ENCODE measurements around the gene HBE1.

The HBE1 gene

DNA sequence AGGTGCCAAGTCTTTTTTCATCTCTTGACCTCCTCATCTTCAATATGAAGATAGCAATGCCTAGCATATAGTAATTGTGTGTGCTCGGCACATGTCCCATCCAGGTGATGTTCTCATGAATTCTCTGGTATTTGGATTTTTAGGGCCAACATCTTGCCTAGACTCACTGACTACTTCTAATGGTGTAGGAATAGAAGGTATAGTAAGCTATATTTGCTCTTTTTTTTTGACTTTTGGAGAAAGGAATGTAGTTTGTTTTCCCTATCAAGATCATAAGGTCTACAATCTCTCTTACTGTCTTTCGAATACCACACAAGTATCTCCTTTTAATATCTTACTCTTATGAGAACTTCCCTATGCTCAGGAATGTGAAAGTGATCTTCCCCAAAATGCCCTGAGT lies 38.6 kb downstream of the HBE1 start:
- H2BK15ac ChIP-seq (replicated peaks; ENCODE audit: low read depth) = no peak overlapping the region
- H4K8ac ChIP-seq (ENCODE audit: low read depth, low read length) = no peak overlapping the region
- no peak overlapping the region for H3K56ac ChIP-seq (ENCODE audit: low read length)
- H3K18ac ChIP-seq (ENCODE audit: low read length) = no peak overlapping the region
- H3K9ac ChIP-seq (ENCODE audit: low read length) = no peak overlapping the region
- no peak overlapping the region for H4K5ac ChIP-seq (ENCODE audit: low read length)
- H2BK120ac ChIP-seq (ENCODE audit: low read depth, low read length) = no peak overlapping the region
- no peak for DNase-seq
- H2BK5ac ChIP-seq (ENCODE audit: low read length) = no peak overlapping the region
- H3K4me2 ChIP-seq (ENCODE audit: low read length) = no peak overlapping the region
- no peaks in the 10 kb centered on the region for H3K79me2 ChIP-seq (ENCODE audit: control insufficient read depth, insufficient read depth, low read length)
- H3K4me1 ChIP-seq (ENCODE audit: control insufficient read depth, low read depth, low read length) = no peaks in the 10 kb centered on the region
- WGBS (ENCODE audit: extremely low coverage, insufficient coverage, low lambda C conversion rate) = no CpG with 5 or more reads among the region's 2 CpGs
- no peak overlapping the region for H2AK5ac ChIP-seq (ENCODE audit: low read length)
- no peak overlapping the region for H3K4me3 ChIP-seq (ENCODE audit: low read length)
- no peak overlapping the region for H3K23ac ChIP-seq (ENCODE audit: low read length)
- H3K27me3 ChIP-seq (ENCODE audit: insufficient read depth, low read length, poor library complexity) = no peaks in the 10 kb centered on the region
- H3K79me1 ChIP-seq (ENCODE audit: low read length) = no peaks in the 10 kb centered on the region
- no peaks in the 10 kb centered on the region for H3K36me3 ChIP-seq (ENCODE audit: control insufficient read depth, insufficient read depth, low read length)
- no peak overlapping the region for H3K4ac ChIP-seq (ENCODE audit: low read depth, low read length)
- H3K27ac ChIP-seq (ENCODE audit: low read depth, low read length) = no peak overlapping the region

- no peak overlapping the region for H3K9ac ChIP-seq (ENCODE audit: low read length)
- H3K4ac ChIP-seq (ENCODE audit: low read depth, low read length) = no peak overlapping the region
- 100% methylated on average over 1 of the region's 1 CpG for WGBS (ENCODE audit: extremely low coverage, insufficient coverage, low lambda C conversion rate)
- H2BK120ac ChIP-seq (ENCODE audit: low read depth, low read length) = no peak overlapping the region
- H3K27me3 ChIP-seq (ENCODE audit: insufficient read depth, low read length, poor library complexity) = no peaks in the 10 kb centered on the region
- H3K23ac ChIP-seq (ENCODE audit: low read length) = no peak overlapping the region
- H4K5ac ChIP-seq (ENCODE audit: low read length) = no peak overlapping the region
- H2BK15ac ChIP-seq (replicated peaks; ENCODE audit: low read depth) = no peak overlapping the region
- no peaks in the 10 kb centered on the region for H3K4me1 ChIP-seq (ENCODE audit: control insufficient read depth, low read depth, low read length)
- H3K4me3 ChIP-seq (ENCODE audit: low read length) = no peak overlapping the region
- no peak overlapping the region for H2BK5ac ChIP-seq (ENCODE audit: low read length)
- no peaks in the 10 kb centered on the region for H3K36me3 ChIP-seq (ENCODE audit: control insufficient read depth, insufficient read depth, low read length)
- H2AK5ac ChIP-seq (ENCODE audit: low read length) = no peak overlapping the region
- no peak overlapping the region for H3K27ac ChIP-seq (ENCODE audit: low read depth, low read length)
- no peak for DNase-seq
- H4K8ac ChIP-seq (ENCODE audit: low read depth, low read length) = no peak overlapping the region
- H3K18ac ChIP-seq (ENCODE audit: low read length) = no peak overlapping the region
- H3K4me2 ChIP-seq (ENCODE audit: low read length) = no peak overlapping the region
- no peaks in the 10 kb centered on the region for H3K79me1 ChIP-seq (ENCODE audit: low read length)
- H3K79me2 ChIP-seq (ENCODE audit: control insufficient read depth, insufficient read depth, low read length) = no peaks in the 10 kb centered on the region
- no peak overlapping the region for H3K56ac ChIP-seq (ENCODE audit: low read length)
Measured at GRCh38 chr11:5230266-5230665, 39.5 kb downstream of the HBE1 start.

- Histone ChIP-seq H2AK5ac (ENCODE audit: low read length) (no peak overlapping the region), H3K4me3 (ENCODE audit: low read length) (no peak overlapping the region), H3K27me3 (ENCODE audit: insufficient read depth, low read length, poor library complexity) (no peaks in the 10 kb centered on the region), H3K4ac (ENCODE audit: low read depth, low read length) (no peak overlapping the region), H3K36me3 (ENCODE audit: control insufficient read depth, insufficient read depth, low read length) (no peaks in the 10 kb centered on the region), H2BK5ac (ENCODE audit: low read length) (no peak overlapping the region), H3K18ac (ENCODE audit: low read length) (no peak overlapping the region), H3K56ac (ENCODE audit: low read length) (no peak overlapping the region), H4K8ac (ENCODE audit: low read depth, low read length) (no peak overlapping the region), H3K4me2 (ENCODE audit: low read length) (no peak overlapping the region), H3K79me1 (ENCODE audit: low read length) (no peaks in the 10 kb centered on the region), H3K9ac (ENCODE audit: low read length) (no peak overlapping the region), H3K79me2 (ENCODE audit: control insufficient read depth, insufficient read depth, low read length) (no peaks in the 10 kb centered on the region), H3K27ac (ENCODE audit: low read depth, low read length) (no peak overlapping the region), H3K4me1 (ENCODE audit: control insufficient read depth, low read depth, low read length) (no peaks in the 10 kb centered on the region), H2BK120ac (ENCODE audit: low read depth, low read length) (no peak overlapping the region), H3K23ac (ENCODE audit: low read length) (no peak overlapping the region), H2BK15ac (replicated peaks; ENCODE audit: low read depth) (no peak overlapping the region), H4K5ac (ENCODE audit: low read length) (no peak overlapping the region)
- no CpG with 5 or more reads among the region's 2 CpGs for WGBS (ENCODE audit: extremely low coverage, insufficient coverage, low lambda C conversion rate)
- DNase-seq = no peak
Measured at GRCh38 chr11:5229796-5230195, 39.9 kb downstream of the HBE1 start.

DNA sequence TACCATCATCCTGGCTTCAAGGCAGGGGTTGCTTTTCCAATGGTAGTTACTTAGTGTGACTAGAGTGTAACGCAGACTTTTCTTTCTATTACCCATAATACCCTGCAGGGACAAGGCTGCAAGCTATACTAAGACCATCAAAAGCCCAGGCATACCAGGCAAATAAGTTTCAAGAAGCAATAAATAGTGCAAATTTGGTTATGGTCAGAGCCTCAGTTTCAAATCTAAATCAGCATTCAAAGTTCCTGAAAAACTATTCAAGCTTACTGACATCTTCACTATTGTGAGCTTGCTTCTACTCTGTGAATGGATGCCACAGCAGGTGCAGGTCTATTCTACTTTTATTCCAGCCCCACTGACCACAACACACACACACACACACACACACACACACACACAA lies 40.4 kb downstream of the HBE1 start:
- no peak overlapping the region for H3K4ac ChIP-seq (ENCODE audit: low read depth, low read length)
- no peaks in the 10 kb centered on the region for H3K36me3 ChIP-seq (ENCODE audit: control insufficient read depth, insufficient read depth, low read length)
- H3K4me2 ChIP-seq (ENCODE audit: low read length) = no peak overlapping the region
- no peaks in the 10 kb centered on the region for H3K79me2 ChIP-seq (ENCODE audit: control insufficient read depth, insufficient read depth, low read length)
- no peak overlapping the region for H3K27ac ChIP-seq (ENCODE audit: low read depth, low read length)
- no peak overlapping the region for H3K56ac ChIP-seq (ENCODE audit: low read length)
- no peaks in the 10 kb centered on the region for H3K79me1 ChIP-seq (ENCODE audit: low read length)
- no peak overlapping the region for H2BK15ac ChIP-seq (replicated peaks; ENCODE audit: low read depth)
- H2AK5ac ChIP-seq (ENCODE audit: low read length) = no peak overlapping the region
- H4K5ac ChIP-seq (ENCODE audit: low read length) = no peak overlapping the region
- H3K27me3 ChIP-seq (ENCODE audit: insufficient read depth, low read length, poor library complexity) = no peaks in the 10 kb centered on the region
- no CpG with 5 or more reads among the region's 1 CpG for WGBS (ENCODE audit: extremely low coverage, insufficient coverage, low lambda C conversion rate)
- no peak for DNase-seq
- H3K4me3 ChIP-seq (ENCODE audit: low read length) = no peak overlapping the region
- H4K8ac ChIP-seq (ENCODE audit: low read depth, low read length) = no peak overlapping the region
- H3K4me1 ChIP-seq (ENCODE audit: control insufficient read depth, low read depth, low read length) = no peaks in the 10 kb centered on the region
- no peak overlapping the region for H3K23ac ChIP-seq (ENCODE audit: low read length)
- H2BK5ac ChIP-seq (ENCODE audit: low read length) = no peak overlapping the region
- H2BK120ac ChIP-seq (ENCODE audit: low read depth, low read length) = no peak overlapping the region
- H3K9ac ChIP-seq (ENCODE audit: low read length) = no peak overlapping the region
- no peak overlapping the region for H3K18ac ChIP-seq (ENCODE audit: low read length)

- Histone ChIP-seq H3K4me3 (ENCODE audit: low read length) (no peak overlapping the region), H2BK15ac (replicated peaks; ENCODE audit: low read depth) (no peak overlapping the region), H3K27ac (ENCODE audit: low read depth, low read length) (no peak overlapping the region), H3K56ac (ENCODE audit: low read length) (no peak overlapping the region), H4K5ac (ENCODE audit: low read length) (no peak overlapping the region), H4K8ac (ENCODE audit: low read depth, low read length) (no peak overlapping the region), H2AK5ac (ENCODE audit: low read length) (no peak overlapping the region), H3K4ac (ENCODE audit: low read depth, low read length) (no peak overlapping the region), H3K36me3 (ENCODE audit: control insufficient read depth, insufficient read depth, low read length) (no peaks in the 10 kb centered on the region), H3K79me2 (ENCODE audit: control insufficient read depth, insufficient read depth, low read length) (no peaks in the 10 kb centered on the region), H2BK5ac (ENCODE audit: low read length) (no peak overlapping the region), H3K18ac (ENCODE audit: low read length) (no peak overlapping the region), H3K9ac (ENCODE audit: low read length) (no peak overlapping the region), H3K23ac (ENCODE audit: low read length) (no peak overlapping the region), H3K4me1 (ENCODE audit: control insufficient read depth, low read depth, low read length) (no peaks in the 10 kb centered on the region), H2BK120ac (ENCODE audit: low read depth, low read length) (no peak overlapping the region), H3K27me3 (ENCODE audit: insufficient read depth, low read length, poor library complexity) (no peaks in the 10 kb centered on the region), H3K4me2 (ENCODE audit: low read length) (no peak overlapping the region), H3K79me1 (ENCODE audit: low read length) (no peaks in the 10 kb centered on the region)
- WGBS (ENCODE audit: extremely low coverage, insufficient coverage, low lambda C conversion rate) = 100% methylated on average over 2 of the region's 5 CpGs
- DNase-seq = no peak
Measured at GRCh38 chr11:5228124-5228523, 41.6 kb downstream of the HBE1 start.

DNA sequence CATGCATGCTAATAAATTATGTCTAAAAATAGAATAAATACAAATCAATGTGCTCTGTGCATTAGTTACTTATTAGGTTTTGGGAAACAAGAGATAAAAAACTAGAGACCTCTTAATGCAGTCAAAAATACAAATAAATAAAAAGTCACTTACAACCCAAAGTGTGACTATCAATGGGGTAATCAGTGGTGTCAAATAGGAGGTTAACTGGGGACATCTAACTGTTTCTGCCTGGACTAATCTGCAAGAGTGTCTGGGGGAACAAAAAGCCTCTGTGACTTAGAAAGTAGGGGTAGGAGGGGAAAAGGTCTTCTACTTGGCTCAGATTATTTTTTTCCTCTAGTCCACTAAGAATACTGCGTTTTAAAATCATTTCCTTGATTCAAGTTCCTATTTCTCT lies 42.1 kb downstream of the HBE1 start:
- Histone ChIP-seq H4K5ac (ENCODE audit: low read length) (no peak overlapping the region), H2BK120ac (ENCODE audit: low read depth, low read length) (no peak overlapping the region), H2BK15ac (replicated peaks; ENCODE audit: low read depth) (no peak overlapping the region), H3K4me1 (ENCODE audit: control insufficient read depth, low read depth, low read length) (no peaks in the 10 kb centered on the region), H3K18ac (ENCODE audit: low read length) (no peak overlapping the region), H3K4me3 (ENCODE audit: low read length) (no peak overlapping the region), H3K56ac (ENCODE audit: low read length) (no peak overlapping the region), H3K9ac (ENCODE audit: low read length) (no peak overlapping the region), H2AK5ac (ENCODE audit: low read length) (no peak overlapping the region), H3K79me2 (ENCODE audit: control insufficient read depth, insufficient read depth, low read length) (no peaks in the 10 kb centered on the region), H3K4me2 (ENCODE audit: low read length) (no peak overlapping the region), H3K4ac (ENCODE audit: low read depth, low read length) (no peak overlapping the region), H2BK5ac (ENCODE audit: low read length) (no peak overlapping the region), H3K27me3 (ENCODE audit: insufficient read depth, low read length, poor library complexity) (no peaks in the 10 kb centered on the region), H3K23ac (ENCODE audit: low read length) (no peak overlapping the region), H3K79me1 (ENCODE audit: low read length) (no peaks in the 10 kb centered on the region), H3K36me3 (ENCODE audit: control insufficient read depth, insufficient read depth, low read length) (no peaks in the 10 kb centered on the region), H4K8ac (ENCODE audit: low read depth, low read length) (no peak overlapping the region), H3K27ac (ENCODE audit: low read depth, low read length) (no peak overlapping the region)
- DNase-seq = no peak
- WGBS (ENCODE audit: extremely low coverage, insufficient coverage, low lambda C conversion rate) = no CpG with 5 or more reads among the region's 1 CpG
